Breast epithelium (tissue), 4 donors: Measurements from ENCODE around the gene HTT. TPM values are rescaled to one million over a fixed set of nuclear protein-coding genes. Genes with fewer than 3 reads are reported as not detected.

ENCODE experiments used
- DNase-seq, 2 donors: peaks; one replicate each; pipeline ENCODE4 v3.0.0-alpha.2; 2019; ENCODE audit warnings: low spot score in 2 of 2
- H3K27ac ChIP-seq, 2 donors: fragments of 200-600 bp; sonication (generic) in 1 of 2; one replicate each; pipeline ENCODE4 v1.5.1; 2016 to 2019; ENCODE audit warnings: mild to moderate bottlenecking in 1 of 2
- H3K27me3 ChIP-seq, 2 donors: fragments of 200-600 bp; sonication (generic) in 1 of 2; one replicate each; pipeline versions ENCODE4 v1.5.1 to v1.6.0; 2017 to 2019; ENCODE audit warnings: control low read depth in 1 of 2, mild to moderate bottlenecking in 1 of 2
- H3K36me3 ChIP-seq: fragments of 200-600 bp; one replicate; pipeline ENCODE4 v1.5.1; 2019
- H3K4me1 ChIP-seq, 2 donors: fragments of 200-600 bp; sonication (generic); one replicate each; pipeline ENCODE4 v1.5.1; 2016 to 2019; ENCODE audit warnings: control low read depth in 1 of 2
- H3K4me3 ChIP-seq, 3 donors: fragments of 200-600 bp; sonication (generic); 1 replicate in 2 of 3; 2 replicates in 1 of 3; pipeline ENCODE4 v1.5.1; 2016 to 2019; ENCODE audit warnings: mild to moderate bottlenecking in 3 of 3, moderate library complexity in 2 of 3
- H3K9me3 ChIP-seq, 2 donors: fragments of 200-600 bp; sonication (generic) in 1 of 2; one replicate each; pipeline ENCODE4 v1.5.1; 2016 to 2019; ENCODE audit warnings: control low read depth in 1 of 2
- POLR2A ChIP-seq: fragments of 450-650 bp; IDR thresholded peaks from one replicate; pipeline ENCODE4 v1.6.1; 2016; ENCODE audit warnings: antibody characterized with exemption, mild to moderate bottlenecking, moderate library complexity
- POLR2AphosphoS5 ChIP-seq, 3 donors: sonication (generic); formaldehyde crosslinking; IDR thresholded peaks; one replicate each; pipeline ENCODE4 v1.6.1; 2017; ENCODE audit warnings: antibody characterized with exemption in 3 of 3
- intact Hi-C: fragments of 100-400 bp; cut with DNase I; formaldehyde crosslinking; loops from one replicate; pipeline ENCODE4 v1.15.1; 2023; ENCODE audit warnings: low total_unique reads
- total RNA-seq, 3 donors: library from RNA; depleted of rRNA; stranded (reverse); fragments of >200 nt; gene quantifications; one replicate each; pipeline ENCODE4 v1.1.0, GENCODE V29; 2016
- TF ChIP-seq, protein P1 (sequence below), 3 donors: fragments of 450-650 bp; IDR thresholded peaks; one replicate each; pipeline ENCODE4 v1.5.1; 2016 to 2017; ENCODE audit warnings: antibody characterized with exemption in 3 of 3, mild to moderate bottlenecking in 3 of 3, moderate library complexity in 3 of 3

HTT gene
- total RNA-seq, 3 donors from 2014 or later, result 53.8 to 71.1 (median 55.1) TPM

DNA sequence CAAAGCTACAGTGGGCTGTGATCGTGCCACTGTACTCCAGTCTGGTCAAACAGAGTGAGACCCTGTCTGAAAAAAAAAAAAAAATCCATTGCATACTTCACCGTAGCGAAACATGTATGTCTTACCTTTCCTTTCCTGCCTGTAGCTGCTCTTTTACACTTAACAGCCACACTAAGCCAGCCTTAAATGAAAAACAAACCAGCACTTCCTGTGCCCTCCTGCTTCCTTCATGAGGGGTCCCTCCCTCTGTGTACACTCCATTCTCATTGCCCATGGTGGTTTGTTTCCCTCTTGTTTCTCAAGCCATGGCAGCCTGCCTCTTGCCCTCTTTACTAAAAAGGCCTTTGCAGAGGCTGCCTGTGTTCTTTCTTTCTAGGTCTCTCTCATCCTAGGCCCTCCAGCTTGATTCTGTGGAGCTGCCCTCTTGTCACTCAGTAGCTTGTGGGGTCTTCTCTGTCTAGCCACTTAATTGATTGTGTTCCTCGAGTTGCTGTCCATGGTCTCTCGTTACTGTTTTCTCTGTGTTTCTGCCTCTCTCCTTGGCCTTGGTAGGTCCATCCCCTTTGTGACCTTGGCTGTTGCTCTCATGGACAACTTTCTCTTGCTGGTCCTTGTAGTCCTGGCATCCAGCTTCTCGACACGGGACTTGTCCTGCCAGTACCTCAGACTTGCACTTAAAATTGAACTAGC lies 122.3 kb downstream of the HTT start:
- H3K9me3 ChIP-seq, result no peaks in the 10 kb centered on the region
- intact Hi-C loops, result no loop called here
- TF ChIP-seq POLR2A (no peak), POLR2AphosphoS5 (IDR thresholded peaks at IDR 0.05) (no peak)
- TF ChIP-seq, protein P1, sequence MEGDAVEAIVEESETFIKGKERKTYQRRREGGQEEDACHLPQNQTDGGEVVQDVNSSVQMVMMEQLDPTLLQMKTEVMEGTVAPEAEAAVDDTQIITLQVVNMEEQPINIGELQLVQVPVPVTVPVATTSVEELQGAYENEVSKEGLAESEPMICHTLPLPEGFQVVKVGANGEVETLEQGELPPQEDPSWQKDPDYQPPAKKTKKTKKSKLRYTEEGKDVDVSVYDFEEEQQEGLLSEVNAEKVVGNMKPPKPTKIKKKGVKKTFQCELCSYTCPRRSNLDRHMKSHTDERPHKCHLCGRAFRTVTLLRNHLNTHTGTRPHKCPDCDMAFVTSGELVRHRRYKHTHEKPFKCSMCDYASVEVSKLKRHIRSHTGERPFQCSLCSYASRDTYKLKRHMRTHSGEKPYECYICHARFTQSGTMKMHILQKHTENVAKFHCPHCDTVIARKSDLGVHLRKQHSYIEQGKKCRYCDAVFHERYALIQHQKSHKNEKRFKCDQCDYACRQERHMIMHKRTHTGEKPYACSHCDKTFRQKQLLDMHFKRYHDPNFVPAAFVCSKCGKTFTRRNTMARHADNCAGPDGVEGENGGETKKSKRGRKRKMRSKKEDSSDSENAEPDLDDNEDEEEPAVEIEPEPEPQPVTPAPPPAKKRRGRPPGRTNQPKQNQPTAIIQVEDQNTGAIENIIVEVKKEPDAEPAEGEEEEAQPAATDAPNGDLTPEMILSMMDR (IDR thresholded peaks at IDR 0.05), result no peak
- no peaks in the 10 kb centered on the region for H3K36me3 ChIP-seq
- no peak for DNase-seq
- H3K27ac ChIP-seq, result no peak overlapping the region
- no peaks in the 10 kb centered on the region for H3K4me1 ChIP-seq
- H3K4me3 ChIP-seq, result no peak overlapping the region
- no peaks in the 10 kb centered on the region for H3K27me3 ChIP-seq

DNA sequence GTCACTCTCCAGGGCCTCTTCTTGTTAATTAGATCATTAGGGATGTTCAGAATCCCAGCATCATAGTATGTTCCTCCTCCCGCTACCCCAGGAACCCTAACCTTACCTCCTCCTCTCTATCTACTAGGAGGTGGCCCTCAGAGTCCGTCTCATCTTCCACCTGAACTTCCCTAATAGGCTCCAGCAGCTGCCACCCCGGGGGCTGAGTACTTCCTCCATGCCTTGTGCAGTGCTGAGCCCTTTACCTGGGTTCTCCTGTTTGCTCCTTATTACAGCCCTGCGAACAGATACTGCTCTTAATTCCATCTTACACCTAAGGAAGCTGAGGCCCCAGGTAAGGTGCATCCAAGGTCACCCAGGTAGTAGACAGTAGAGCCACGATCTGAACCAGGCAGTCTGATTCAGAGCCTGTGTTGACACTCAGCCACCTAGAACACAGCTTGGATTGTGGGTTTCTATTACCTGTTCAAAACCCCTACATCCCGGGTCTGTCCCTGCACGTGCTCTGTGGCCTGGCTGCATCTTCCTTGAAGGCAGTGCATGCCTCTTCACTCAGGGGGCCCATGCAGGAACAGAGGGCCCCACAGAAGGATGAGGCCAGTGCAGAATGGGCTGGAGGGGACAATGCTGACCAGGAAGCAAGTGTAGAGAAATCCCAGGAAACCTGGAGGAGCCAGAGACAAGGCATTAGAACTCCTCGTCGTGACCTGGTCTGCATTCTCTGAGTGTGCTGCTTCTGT lies 123.1 kb downstream of the HTT start:
- no peak for TF ChIP-seq POLR2A
- TF ChIP-seq POLR2AphosphoS5 (IDR thresholded peaks at IDR 0.05), result no peak
- TF ChIP-seq, protein P1 (IDR thresholded peaks at IDR 0.05), result no peak
- no peaks in the 10 kb centered on the region for H3K36me3 ChIP-seq
- intact Hi-C loops, result no loop called here
- no peak overlapping the region for H3K4me3 ChIP-seq
- no peaks in the 10 kb centered on the region for H3K4me1 ChIP-seq
- no peak for DNase-seq
- H3K27me3 ChIP-seq, result no peaks in the 10 kb centered on the region
- no peak overlapping the region for H3K27ac ChIP-seq
- H3K9me3 ChIP-seq, result no peaks in the 10 kb centered on the region

DNA sequence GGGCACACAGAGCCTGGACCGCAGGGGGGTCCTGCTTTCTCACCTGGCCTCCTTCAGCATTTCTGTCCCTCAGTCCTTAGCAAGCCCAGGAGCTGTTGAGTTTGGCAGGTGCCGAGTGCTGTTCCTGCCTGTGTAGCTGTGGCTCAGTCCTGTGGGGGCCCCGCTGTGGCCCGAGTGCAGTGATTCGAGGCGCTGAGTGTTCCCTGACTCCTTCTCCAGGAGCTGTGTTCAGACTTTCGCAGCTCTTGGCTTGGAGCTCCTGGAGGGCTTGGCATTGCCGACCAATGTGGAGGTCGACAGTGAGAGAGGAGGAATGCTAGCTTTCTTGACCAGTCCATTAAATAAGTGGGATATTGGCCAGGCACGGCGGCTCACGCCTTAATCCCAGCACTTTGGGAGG lies 124.4 kb downstream of the HTT start:
- Histone ChIP-seq H3K4me1 (no peaks in the 10 kb centered on the region), H3K27ac (no peak overlapping the region), H3K27me3 (no peaks in the 10 kb centered on the region), H3K36me3 (no peaks in the 10 kb centered on the region), H3K9me3 (no peaks in the 10 kb centered on the region), H3K4me3 (no peak overlapping the region)
- TF ChIP-seq POLR2A (no peak), POLR2AphosphoS5 (IDR thresholded peaks at IDR 0.05) (no peak)
- TF ChIP-seq, protein P1 (IDR thresholded peaks at IDR 0.05), result no peak
- DNase-seq, result no peak
- intact Hi-C loops, result no loop called here

DNA sequence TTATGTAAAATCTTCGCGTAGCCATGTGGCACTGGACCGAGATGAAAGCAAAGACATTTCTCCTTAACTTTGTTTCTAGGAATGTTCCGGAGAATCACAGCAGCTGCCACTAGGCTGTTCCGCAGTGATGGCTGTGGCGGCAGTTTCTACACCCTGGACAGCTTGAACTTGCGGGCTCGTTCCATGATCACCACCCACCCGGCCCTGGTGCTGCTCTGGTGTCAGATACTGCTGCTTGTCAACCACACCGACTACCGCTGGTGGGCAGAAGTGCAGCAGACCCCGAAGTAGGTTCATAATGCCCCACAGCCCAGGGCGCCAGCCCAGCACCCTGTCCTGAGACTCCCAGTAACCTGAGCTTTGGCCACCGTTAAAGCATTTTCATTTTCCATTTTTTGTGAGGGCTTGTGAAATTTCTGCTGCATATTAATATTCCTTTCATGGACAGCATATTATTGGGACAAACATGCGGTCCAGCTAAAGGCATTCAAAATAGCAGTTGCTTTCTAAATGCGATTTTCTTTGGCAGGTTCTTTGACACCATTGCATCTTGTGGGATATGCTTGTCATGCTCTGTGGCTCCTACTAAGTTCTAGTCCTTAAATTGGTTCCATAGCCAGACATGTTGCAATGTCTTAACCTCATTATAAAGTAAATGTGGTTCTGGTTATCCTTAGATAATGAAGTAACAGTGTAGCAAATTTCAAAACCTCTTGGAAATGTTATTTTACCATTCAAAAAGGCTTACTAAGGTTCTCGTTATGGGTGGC lies 125.4 kb downstream of the HTT start:
- no peak overlapping the region for H3K4me3 ChIP-seq
- TF ChIP-seq, protein P1 (IDR thresholded peaks at IDR 0.05), result no peak
- TF ChIP-seq POLR2A (no peak), POLR2AphosphoS5 (IDR thresholded peaks at IDR 0.05) (peak in 1 of 3 donors; percentile 48)
- no peaks in the 10 kb centered on the region for H3K9me3 ChIP-seq
- H3K4me1 ChIP-seq, result no peaks in the 10 kb centered on the region
- no peaks in the 10 kb centered on the region for H3K27me3 ChIP-seq
- intact Hi-C loops, result no loop called here
- no peak for DNase-seq
- H3K27ac ChIP-seq, result peak overlapping the region in 1 of 2 donors; percentile 53
- no peaks in the 10 kb centered on the region for H3K36me3 ChIP-seq
